Neural progenitor cell (in vitro differentiated cells): Measurements from ENCODE around the gene OPCML. TPM values are rescaled to one million over a fixed set of nuclear protein-coding genes. Genes with fewer than 3 reads are reported as not detected.

ENCODE experiments used
- DNase-seq: peaks from one replicate; pipeline ENCODE4 v3.0.0-alpha.2; 2016; ENCODE audit warnings: low spot score
- H2AFZ ChIP-seq: fragments of 200-600 bp; sonication (generic); replicated peaks from 2 replicates; pipeline ENCODE4 v1.6.1; 2016; ENCODE audit warnings: antibody characterized with exemption
- H3F3A ChIP-seq: fragments of 200-600 bp; sonication (generic); 2 replicates; pipeline ENCODE4 v1.6.1; 2016; ENCODE audit warnings: antibody characterized with exemption, low read depth
- H3K27ac ChIP-seq: fragments of 200-600 bp; sonication (generic); 2 replicates; pipeline ENCODE4 v1.5.1; 2016; ENCODE audit warnings: mild to moderate bottlenecking
- H3K27me3 ChIP-seq: fragments of 200-600 bp; sonication (generic); 2 replicates; pipeline ENCODE4 v1.6.1; 2016; ENCODE audit warnings: mild to moderate bottlenecking, moderate library complexity
- H3K36me3 ChIP-seq: fragments of 200-600 bp; sonication (generic); 2 replicates; pipeline ENCODE4 v1.5.1; 2016
- H3K4me1 ChIP-seq: fragments of 200-600 bp; sonication (generic); 2 replicates; pipeline ENCODE4 v1.6.1; 2016; ENCODE audit warnings: mixed run types
- H3K4me2 ChIP-seq: fragments of 200-600 bp; sonication (generic); 2 replicates; pipeline ENCODE4 v1.6.1; 2016
- H3K4me3 ChIP-seq: fragments of 200-600 bp; sonication (generic); 2 replicates; pipeline ENCODE4 v1.5.1; 2016
- H3K79me2 ChIP-seq: fragments of 200-600 bp; sonication (generic); 2 replicates; pipeline ENCODE4 v1.6.1; 2016; ENCODE audit warnings: low read depth
- H3K9ac ChIP-seq: fragments of 200-600 bp; sonication (generic); 2 replicates; pipeline ENCODE4 v1.6.1; 2016
- H3K9me3 ChIP-seq: fragments of 200-600 bp; sonication (generic); 2 replicates; pipeline ENCODE4 v1.5.1; 2016; ENCODE audit warnings: low read depth
- H4K20me1 ChIP-seq: fragments of 200-600 bp; sonication (generic); 2 replicates; pipeline ENCODE4 v1.6.1; 2016; ENCODE audit warnings: low read depth
- H3K27ac Mint-ChIP-seq: 3 replicates; pipeline ENCODE4 v1.8.0; 2021; ENCODE audit warnings: mixed read lengths
- H3K27me3 Mint-ChIP-seq: 2 replicates; pipeline ENCODE4 v1.8.0; 2022; ENCODE audit warnings: low read depth, mild to moderate bottlenecking, inconsistent platforms, moderate library complexity, mixed read lengths; ENCODE audit not compliant: insufficient read depth
- H3K36me3 Mint-ChIP-seq: 3 replicates; pipeline ENCODE4 v1.8.0; 2021; ENCODE audit warnings: mixed read lengths
- H3K4me1 Mint-ChIP-seq: 3 replicates; pipeline ENCODE4 v1.8.0; 2021; ENCODE audit warnings: mixed read lengths
- H3K4me3 Mint-ChIP-seq: 3 replicates; pipeline ENCODE4 v1.8.0; 2021; ENCODE audit warnings: mild to moderate bottlenecking, moderate library complexity, mixed read lengths
- H3K9me3 Mint-ChIP-seq: 3 replicates; pipeline ENCODE4 v1.8.0; 2020; ENCODE audit warnings: mixed read lengths
- CTCF ChIP-seq: fragments of 200-600 bp; sonication (generic); IDR thresholded peaks from 2 replicates; pipeline ENCODE4 v1.5.1; 2017; ENCODE audit warnings: antibody characterized with exemption, mild to moderate bottlenecking
- EZH2 ChIP-seq: fragments of 200-600 bp; sonication (generic); IDR thresholded peaks from 2 replicates; pipeline ENCODE4 v1.6.1; 2017; ENCODE audit warnings: antibody characterized with exemption, mild to moderate bottlenecking, moderate library complexity
- EZH2phosphoT487 ChIP-seq: fragments of 200-600 bp; sonication (generic); IDR thresholded peaks from 2 replicates; pipeline ENCODE4 v1.6.1; 2017; ENCODE audit warnings: antibody characterized with exemption
- total RNA-seq: library from RNA; depleted of rRNA; stranded (reverse); fragments of >200 nt; gene quantifications from 2 replicates; pipeline ENCODE4 v1.2.3, GENCODE V29; 2015; ENCODE audit warnings: low replicate concordance

Gene OPCML
- total RNA-seq, 1 donor from 2014 or later = 0.02 TPM

GRCh38 chr11:133265530-133266035 is 266.7 kb downstream of the OPCML start:
- Mint-ChIP-seq H3K4me1 (no peaks in the 10 kb centered on the region), H3K27me3 (peaks cover 6% of the 10 kb centered on the region), H3K9me3 (no peaks in the 10 kb centered on the region), H3K4me3 (no peak overlapping the region), H3K36me3 (no peaks in the 10 kb centered on the region), H3K27ac (no peak overlapping the region)
- no peaks in the 10 kb centered on the region for H4K20me1 ChIP-seq
- no peak overlapping the region for H3K4me2 ChIP-seq
- DNase-seq = no peak
- H3K9ac ChIP-seq = no peak overlapping the region
- no peaks in the 10 kb centered on the region for H3K9me3 ChIP-seq
- H3K4me3 ChIP-seq = no peak overlapping the region
- no peaks in the 10 kb centered on the region for H3K36me3 ChIP-seq
- no peaks in the 10 kb centered on the region for H3K79me2 ChIP-seq
- no peak for TF ChIP-seq CTCF
- no peak for TF ChIP-seq EZH2phosphoT487
- TF ChIP-seq EZH2 = no peak
- no peak overlapping the region for H2AFZ ChIP-seq
- no peaks in the 10 kb centered on the region for H3K27me3 ChIP-seq
- H3K27ac ChIP-seq = no peak overlapping the region
- no peaks in the 10 kb centered on the region for H3K4me1 ChIP-seq
- H3F3A ChIP-seq = no peaks in the 10 kb centered on the region

GRCh38 chr11:133263332-133263731 is 269.0 kb downstream of the OPCML start:
- no peaks in the 10 kb centered on the region for H3K36me3 ChIP-seq
- H3K4me1 ChIP-seq = no peaks in the 10 kb centered on the region
- no peaks in the 10 kb centered on the region for H4K20me1 ChIP-seq
- H3K27ac Mint-ChIP-seq = no peak overlapping the region
- H3K4me1 Mint-ChIP-seq = no peaks in the 10 kb centered on the region
- H3K4me3 ChIP-seq = no peak overlapping the region
- H3K9ac ChIP-seq = no peak overlapping the region
- no peaks in the 10 kb centered on the region for H3K9me3 ChIP-seq
- no peaks in the 10 kb centered on the region for H3K36me3 Mint-ChIP-seq
- H3K27ac ChIP-seq = no peak overlapping the region
- TF ChIP-seq EZH2phosphoT487 (no peak), CTCF (no peak), EZH2 (no peak)
- H3F3A ChIP-seq = no peaks in the 10 kb centered on the region
- H3K4me3 Mint-ChIP-seq = no peak overlapping the region
- no peak for DNase-seq
- H3K79me2 ChIP-seq = no peaks in the 10 kb centered on the region
- H3K27me3 Mint-ChIP-seq = peaks cover 6% of the 10 kb centered on the region
- no peaks in the 10 kb centered on the region for H3K27me3 ChIP-seq
- no peaks in the 10 kb centered on the region for H3K9me3 Mint-ChIP-seq
- no peak overlapping the region for H2AFZ ChIP-seq
- no peak overlapping the region for H3K4me2 ChIP-seq

GRCh38 chr11:133258751-133259150 is 273.6 kb downstream of the OPCML start:
- Histone ChIP-seq H3K4me1 (no peaks in the 10 kb centered on the region), H3K27ac (no peak overlapping the region), H3F3A (no peaks in the 10 kb centered on the region), H3K4me3 (no peak overlapping the region), H3K4me2 (no peak overlapping the region), H4K20me1 (no peaks in the 10 kb centered on the region), H3K27me3 (no peaks in the 10 kb centered on the region), H2AFZ (no peak overlapping the region), H3K9me3 (no peaks in the 10 kb centered on the region), H3K79me2 (no peaks in the 10 kb centered on the region), H3K9ac (no peak overlapping the region), H3K36me3 (no peaks in the 10 kb centered on the region)
- H3K27ac Mint-ChIP-seq = no peak overlapping the region
- TF ChIP-seq CTCF (no peak), EZH2phosphoT487 (no peak)
- no peaks in the 10 kb centered on the region for H3K27me3 Mint-ChIP-seq
- no peaks in the 10 kb centered on the region for H3K4me1 Mint-ChIP-seq
- H3K4me3 Mint-ChIP-seq = no peak overlapping the region
- no peaks in the 10 kb centered on the region for H3K36me3 Mint-ChIP-seq
- H3K9me3 Mint-ChIP-seq = no peaks in the 10 kb centered on the region
- DNase-seq = no peak
